Endothelial cell of umbilical vein (primary cell): Measurements from ENCODE around the gene TRMT112. TPM values are rescaled to one million over a fixed set of nuclear protein-coding genes. Genes with fewer than 3 reads are reported as not detected.

Experiments
- BruUV-seq: library from RNA; stranded (reverse); fragments of 400-500 nt; replicated peaks from 2 replicates; lab custom pipeline; 2021; lab: Mats Ljungman, UMichigan
- CTCF ChIA-PET: fragments of 300-600, 350-600 bp; sonication (Branson Sonifier 250); formaldehyde crosslinking; loops from one replicate; lab custom pipeline; 2021; ENCODE audit warnings: antibody characterized with exemption, inconsistent platforms; lab: Charles Lee
- POLR2A ChIA-PET: fragments of 300-600, 350-600 bp; sonication (Branson Sonifier 250); formaldehyde crosslinking; loops from one replicate; lab custom pipeline; 2021; ENCODE audit warnings: antibody characterized with exemption, inconsistent platforms; lab: Charles Lee
- DNase-seq: peaks from one replicate; pipeline ENCODE4 v3.0.0-alpha.2; 2011; ENCODE audit warnings: low read depth, low spot score
- FAIRE-seq: peaks from 2 replicates; lab custom pipeline; 2011; peaks lifted over from hg19 to GRCh38; lab: Jason Lieb, UNC
- H2AFZ ChIP-seq: 2 replicates; pipeline ENCODE4 v1.6.0; 2012; ENCODE audit warnings: low read depth, low read length, control low read depth, inconsistent platforms
- H3K27ac ChIP-seq: 2 replicates; pipeline ENCODE4 v1.5.1; 2011; ENCODE audit warnings: low read depth, mild to moderate bottlenecking, control low read depth, low read length, moderate library complexity; ENCODE audit not compliant: insufficient read depth
- H3K27me3 ChIP-seq, 2 experiments: 2 replicates each; pipeline versions ENCODE4 v1.6.0 to v1.6.1; 2011; ENCODE audit warnings: low read length in 2 of 2, mixed read lengths in 1 of 2; ENCODE audit not compliant: control insufficient read depth in 2 of 2, insufficient read depth in 2 of 2
- H3K36me3 ChIP-seq, 2 experiments: 2 replicates in 1 of 2; 3 replicates in 1 of 2; pipeline ENCODE4 v1.5.1; 2011; ENCODE audit warnings: low read length in 2 of 2, mild to moderate bottlenecking in 1 of 2, moderate library complexity in 1 of 2; ENCODE audit not compliant: control insufficient read depth in 2 of 2, insufficient read depth in 2 of 2; ENCODE audit errors: extremely low read depth in 1 of 2
- H3K4me1 ChIP-seq: 3 replicates; pipeline ENCODE4 v1.5.1; 2011; ENCODE audit warnings: mild to moderate bottlenecking, low read length; ENCODE audit not compliant: control insufficient read depth, insufficient read depth; ENCODE audit errors: extremely low read depth
- H3K4me2 ChIP-seq: 2 replicates; pipeline ENCODE4 v1.6.1; 2011; ENCODE audit warnings: low read length, control low read depth, mixed read lengths; ENCODE audit not compliant: insufficient read depth
- H3K4me3 ChIP-seq, 3 experiments: fragments of 200-600 bp in 1 of 3; sonication (generic), shearing (Covaris generic) in 1 of 3; replicated peaks in 1 of 3; 2 replicates each; pipeline ENCODE4 v1.5.1; 2011 to 2016; ENCODE audit warnings: control low read depth in 3 of 3, low read length in 3 of 3, mild to moderate bottlenecking in 2 of 3, inconsistent platforms in 1 of 3, low read depth in 1 of 3, moderate library complexity in 1 of 3; ENCODE audit not compliant: insufficient read depth in 1 of 3
- H3K79me2 ChIP-seq: 2 replicates; pipeline ENCODE4 v1.6.0; 2012; ENCODE audit warnings: low read length, inconsistent platforms; ENCODE audit not compliant: control insufficient read depth, insufficient read depth
- H3K9ac ChIP-seq: replicated peaks from 2 replicates; pipeline ENCODE3; 2011; ENCODE audit warnings: low read length, control low read depth; ENCODE audit not compliant: insufficient read depth; ENCODE audit errors: extremely low read depth
- H3K9me1 ChIP-seq: replicated peaks from 3 replicates; pipeline ENCODE4 v1.6.0; 2011; ENCODE audit warnings: mild to moderate bottlenecking, low read length; ENCODE audit not compliant: control insufficient read depth, insufficient read depth; ENCODE audit errors: extremely low read depth
- H3K9me3 ChIP-seq: replicated peaks from 2 replicates; pipeline ENCODE4 v1.5.1; 2012; ENCODE audit warnings: low read length, inconsistent platforms; ENCODE audit not compliant: control insufficient read depth, insufficient read depth
- H4K20me1 ChIP-seq: replicated peaks from 2 replicates; pipeline ENCODE3; 2011; ENCODE audit warnings: mild to moderate bottlenecking, low read length; ENCODE audit not compliant: control insufficient read depth, insufficient read depth; ENCODE audit errors: extremely low read depth
- CTCF ChIP-seq, 2 donors: IDR thresholded peaks; 1 replicate in 1 of 2; 2 replicates in 1 of 2; pipeline ENCODE4 v1.5.1; 2011; ENCODE audit warnings: low read length in 2 of 2, mild to moderate bottlenecking in 2 of 2, moderate library complexity in 2 of 2, control low read depth in 1 of 2, inconsistent platforms in 1 of 2, low read depth in 1 of 2; ENCODE audit not compliant: insufficient read depth in 1 of 2; ENCODE audit errors: extremely low read depth in 1 of 2
- FOS ChIP-seq: IDR thresholded peaks from 2 replicates; pipeline ENCODE4 v1.6.1; 2011; ENCODE audit warnings: mild to moderate bottlenecking, low read length, moderate library complexity, borderline replicate concordance; ENCODE audit not compliant: insufficient read depth
- GATA2 ChIP-seq: IDR thresholded peaks from 2 replicates; pipeline ENCODE4 v1.7.0; 2011; ENCODE audit warnings: low read depth, mild to moderate bottlenecking, moderate library complexity, mixed read lengths, low read length; ENCODE audit not compliant: insufficient read length, insufficient read depth
- MAX ChIP-seq: IDR thresholded peaks from 2 replicates; pipeline ENCODE4 v1.6.1; 2011; ENCODE audit not compliant: insufficient read depth, insufficient read length
- MYC ChIP-seq: IDR thresholded peaks from one replicate; pipeline ENCODE4 v1.6.1; 2011; ENCODE audit warnings: mild to moderate bottlenecking, low read depth, low read length
- POLR2AphosphoS5 ChIP-seq: IDR thresholded peaks from 2 replicates; pipeline ENCODE4 v1.6.1; 2012; ENCODE audit warnings: low read depth, mild to moderate bottlenecking, control low read depth, low read length, moderate library complexity; ENCODE audit not compliant: insufficient read depth
- dilution Hi-C: fragments of 300-500 bp; cut with MboI; formaldehyde crosslinking; loops from one replicate; pipeline ENCODE4 v1.15.0; 2019; ENCODE audit warnings: low sequenced_read_pairs; ENCODE audit not compliant: extremely low pct_ligation_motif_present
- intact Hi-C: fragments of 100-400 bp; cut with micrococcal nuclease; formaldehyde crosslinking; loops from one replicate; pipeline ENCODE4 v1.10.0; 2022
- polyA plus RNA-seq, 4 experiments: library from polyadenylated mRNA; depleted of rRNA in 3 of 4; stranded (reverse) in 3 of 4; unstranded in 1 of 4; fragments of >200 nt; gene quantifications; 2 replicates each; pipeline versions ENCODE4 v1.2.1 to v1.2.3, GENCODE V29; 2011 to 2012; ENCODE audit warnings: missing spikeins in 1 of 4
- total RNA-seq: library from RNA; stranded (reverse); gene quantifications from 2 replicates; pipeline ENCODE4 v1.2.3, GENCODE V29; 2021

The TRMT112 gene
- total and polyA plus RNA-seq, 2 donors (not counting 3 experiments of a cell fraction or from before 2014, with no cell fraction given) = 195 to 575 TPM

GRCh38 chr11:64356498-64357411, 39.4 kb upstream of the TRMT112 start:
- no peak overlapping the region for H2AFZ ChIP-seq
- H3K9ac ChIP-seq = no peak overlapping the region
- H3K4me3 ChIP-seq = no peak overlapping the region
- H3K4me1 ChIP-seq = peaks cover 22% of the 10 kb centered on the region
- peaks cover 10% of the 10 kb centered on the region for H3K79me2 ChIP-seq
- no TSS peak for BruUV-seq
- H3K27me3 ChIP-seq = no peaks in the 10 kb centered on the region
- no peaks in the 10 kb centered on the region for H3K9me1 ChIP-seq
- H4K20me1 ChIP-seq = no peaks in the 10 kb centered on the region
- TF ChIP-seq POLR2AphosphoS5 = no peak
- TF ChIP-seq GATA2 = no peak
- TF ChIP-seq FOS = no peak
- TF ChIP-seq MYC = no peak
- no peak for TF ChIP-seq MAX
- peak; percentile 39 to 50 for TF ChIP-seq CTCF (IDR thresholded peaks at IDR 0.05; ENCODE audit: extremely low read depth in 1 of 2, insufficient read depth in 1 of 2, low read depth in 1 of 2, low read length in 2 of 2)
- peaks cover 0 to 8% of the 10 kb centered on the region in 2 experiments for H3K36me3 ChIP-seq
- peak; percentile 37 for DNase-seq
- ChIA-PET POLR2A (interaction anchor here (1.7 kb wide), 1 partner anchor 11 kb away, joined by 11 read pairs; no protein-coding TSS in a partner anchor), CTCF (interaction anchor here (0.6 to 4.5 kb wide), 12 partner anchors 10 to 152 kb away, joined by 3 to 107 read pairs (median 12); partner anchors contain the start of genes ESRRA, FKBP2, PRDX5 and TRMT112)
- intact Hi-C loops = loop anchor here (5.0 kb wide), 1 partner anchor 114 kb away; the partner anchor contains the start of gene FKBP2
- dilution Hi-C loops = no loop called here
- H3K4me2 ChIP-seq = no peak overlapping the region
- no peaks in the 10 kb centered on the region for H3K9me3 ChIP-seq
- no peak overlapping the region for H3K27ac ChIP-seq
- peak; percentile 8 for FAIRE-seq
